SKM-1 (cell line): ENCODE results near the gene TMCC1.
A peak's percentile ranks its signal among the peaks of the same experiment; 100 is the strongest.
"Not testable (repeated sequence)": the region's sequence is repeated elsewhere in the genome, so short reads cannot be mapped to it uniquely, and the experiment has no call there.

Experiments used
- DNase-seq: peaks from one replicate; lab custom pipeline; 2025; ENCODE audit not compliant: unreplicated experiment; lab: John Stamatoyannopoulos, UW

Gene TMCC1

GRCh38 chr3:129734449-129734848, 159.1 kb downstream of the TMCC1 start:
- no peak for DNase-seq

GRCh38 chr3:129732200-129732876, 161.2 kb downstream of the TMCC1 start:
- DNase-seq = no peak

- no peak for DNase-seq
These were observed 165.8 kb downstream of the TMCC1 start for GRCh38 chr3:129727707-129728106.

GRCh38 chr3:129723558-129724324, 169.8 kb downstream of the TMCC1 start:
- no peak for DNase-seq

GRCh38 chr3:129722527-129722926, 171.0 kb downstream of the TMCC1 start:
- no peak for DNase-seq

- DNase-seq = no peak
These were observed 175.3 kb downstream of the TMCC1 start for GRCh38 chr3:129718201-129718600.

- no peak for DNase-seq
These were observed 177.7 kb downstream of the TMCC1 start for GRCh38 chr3:129715854-129716253.

GRCh38 chr3:129708328-129708861, 185.1 kb downstream of the TMCC1 start:
- DNase-seq = no peak

- DNase-seq = no peak
These were observed 188.2 kb downstream of the TMCC1 start for GRCh38 chr3:129705274-129705673.

- no peak for DNase-seq
These were observed 189.6 kb downstream of the TMCC1 start for GRCh38 chr3:129703913-129704312.

GRCh38 chr3:129702934-129703712, 190.4 kb downstream of the TMCC1 start:
- DNase-seq = no peak

- DNase-seq = no peak
These were observed 192.3 kb downstream of the TMCC1 start for GRCh38 chr3:129701161-129701560.

GRCh38 chr3:129699612-129700011, 193.9 kb downstream of the TMCC1 start:
- no peak for DNase-seq

- no peak for DNase-seq
These were observed 194.3 kb downstream of the TMCC1 start for GRCh38 chr3:129699199-129699598.

- DNase-seq = no peak
These were observed 196.1 kb downstream of the TMCC1 start for GRCh38 chr3:129697229-129697969.

GRCh38 chr3:129696430-129696829, 197.1 kb downstream of the TMCC1 start:
- DNase-seq = not testable (repeated sequence)

GRCh38 chr3:129695230-129695629, 198.3 kb downstream of the TMCC1 start:
- DNase-seq = no peak

GRCh38 chr3:129694228-129694627, 199.3 kb downstream of the TMCC1 start:
- DNase-seq = no peak

GRCh38 chr3:129692743-129693142, 200.8 kb downstream of the TMCC1 start:
- no peak for DNase-seq

- DNase-seq = no peak
These were observed 202.5 kb downstream of the TMCC1 start for GRCh38 chr3:129690963-129691362.

- peak; percentile 83 for DNase-seq
These were observed 203.1 kb downstream of the TMCC1 start for GRCh38 chr3:129690406-129690805.
